DMS153 (cell line): ENCODE data around the gene RLN3.

Source experiments
- DNase-seq: peaks from one replicate; lab custom pipeline; 2025; lab: John Stamatoyannopoulos, UW

RLN3 gene

DNA sequence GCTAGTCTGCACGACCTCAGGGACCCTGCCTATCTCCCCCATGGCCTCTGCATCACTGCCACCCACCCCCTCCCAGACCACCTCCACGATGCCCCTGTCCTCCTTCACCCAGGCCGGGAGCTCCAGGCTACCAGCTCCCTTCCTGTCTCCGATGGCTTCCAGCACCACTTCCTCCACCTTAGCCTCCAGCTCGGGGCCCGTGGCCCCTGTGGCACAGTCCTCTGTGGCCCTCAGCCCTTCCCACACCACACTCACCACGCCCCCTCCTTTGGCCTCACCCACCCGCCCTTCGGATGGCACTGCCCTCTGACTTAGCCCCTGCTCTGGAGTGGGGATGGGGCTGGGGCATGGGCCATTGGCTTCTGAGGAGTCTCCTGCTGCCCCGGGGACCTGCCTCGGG, 26.8 kb downstream of the RLN3 start:
- no peak for DNase-seq

DNA sequence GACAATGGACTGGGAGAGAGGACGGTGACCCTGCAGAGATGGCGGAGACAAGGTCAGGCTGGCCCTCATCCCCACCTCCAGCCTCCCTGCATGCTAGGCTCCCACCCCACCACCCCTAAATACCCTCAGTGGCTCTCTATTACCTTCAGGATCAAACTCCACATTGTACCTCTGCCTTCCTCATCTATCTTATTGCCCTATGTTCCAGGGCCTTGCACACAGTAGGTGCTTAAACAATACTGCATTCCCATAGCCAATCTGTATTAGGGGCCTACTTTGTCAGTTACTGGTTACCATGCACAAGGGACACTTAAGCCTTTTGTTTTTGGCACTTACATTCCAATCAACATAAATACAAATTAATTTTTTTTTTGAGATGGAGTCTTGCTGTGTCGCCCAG, 27.4 kb downstream of the RLN3 start:
- no peak for DNase-seq

DNA sequence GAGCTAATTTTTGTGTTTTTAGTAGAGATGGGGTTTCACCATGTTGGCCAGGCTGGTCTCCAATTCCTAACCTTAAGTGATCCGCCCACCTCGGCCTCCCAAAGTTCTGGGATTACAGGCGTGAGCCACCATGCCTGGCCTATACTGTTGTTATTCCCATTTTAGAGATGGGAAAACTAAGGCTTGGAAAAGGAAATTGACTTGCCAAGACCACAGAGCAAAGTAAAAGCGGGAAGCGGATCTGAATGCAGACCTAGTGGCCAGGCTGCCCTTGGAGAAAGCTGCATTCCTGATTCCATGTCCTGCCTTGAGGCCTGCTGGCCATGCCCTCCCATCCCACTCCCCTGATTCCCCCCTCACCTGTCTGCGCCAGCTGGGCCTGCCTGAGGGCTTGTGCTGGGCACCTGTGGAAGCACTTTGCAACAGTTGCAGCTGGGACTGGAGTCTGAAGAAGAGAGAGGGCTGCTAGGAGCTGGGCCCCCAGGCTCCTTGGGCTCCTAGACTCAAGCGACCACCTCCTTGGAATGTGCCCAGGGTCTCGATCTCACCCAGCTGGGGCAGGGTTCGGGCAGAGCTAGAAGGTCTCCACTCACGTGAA, 28.2 kb downstream of the RLN3 start:
- DNase-seq: no peak

DNA sequence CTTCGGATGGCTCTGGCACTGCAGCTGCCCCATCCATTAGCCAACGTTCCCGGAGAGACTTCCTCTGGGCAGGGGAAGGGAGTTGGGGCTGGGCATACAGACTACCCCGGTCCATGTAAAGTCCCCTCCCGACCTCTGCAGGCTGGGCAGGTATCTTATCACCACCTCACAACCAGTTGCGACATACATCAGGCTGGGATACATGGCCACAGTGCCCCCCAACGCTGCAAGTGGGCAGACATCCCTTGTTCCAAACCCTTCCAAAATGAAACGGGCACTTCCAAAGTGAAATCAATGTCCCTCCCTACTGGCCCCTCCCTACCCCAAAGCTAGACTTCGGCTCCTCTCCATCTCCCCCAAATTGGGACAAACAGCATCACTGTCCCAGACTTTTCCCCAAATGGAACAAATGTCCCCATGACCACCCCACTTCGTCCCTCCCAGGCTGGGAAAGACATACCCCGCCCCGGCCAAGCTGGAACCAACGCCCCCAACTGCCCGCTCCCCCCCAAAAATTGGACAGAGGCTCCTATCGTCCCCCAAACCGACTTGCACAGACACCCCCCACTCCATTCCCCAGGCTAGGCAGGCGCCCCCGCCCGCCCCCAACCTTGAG, 28.9 kb downstream of the RLN3 start:
- DNase-seq: no peak

DNA sequence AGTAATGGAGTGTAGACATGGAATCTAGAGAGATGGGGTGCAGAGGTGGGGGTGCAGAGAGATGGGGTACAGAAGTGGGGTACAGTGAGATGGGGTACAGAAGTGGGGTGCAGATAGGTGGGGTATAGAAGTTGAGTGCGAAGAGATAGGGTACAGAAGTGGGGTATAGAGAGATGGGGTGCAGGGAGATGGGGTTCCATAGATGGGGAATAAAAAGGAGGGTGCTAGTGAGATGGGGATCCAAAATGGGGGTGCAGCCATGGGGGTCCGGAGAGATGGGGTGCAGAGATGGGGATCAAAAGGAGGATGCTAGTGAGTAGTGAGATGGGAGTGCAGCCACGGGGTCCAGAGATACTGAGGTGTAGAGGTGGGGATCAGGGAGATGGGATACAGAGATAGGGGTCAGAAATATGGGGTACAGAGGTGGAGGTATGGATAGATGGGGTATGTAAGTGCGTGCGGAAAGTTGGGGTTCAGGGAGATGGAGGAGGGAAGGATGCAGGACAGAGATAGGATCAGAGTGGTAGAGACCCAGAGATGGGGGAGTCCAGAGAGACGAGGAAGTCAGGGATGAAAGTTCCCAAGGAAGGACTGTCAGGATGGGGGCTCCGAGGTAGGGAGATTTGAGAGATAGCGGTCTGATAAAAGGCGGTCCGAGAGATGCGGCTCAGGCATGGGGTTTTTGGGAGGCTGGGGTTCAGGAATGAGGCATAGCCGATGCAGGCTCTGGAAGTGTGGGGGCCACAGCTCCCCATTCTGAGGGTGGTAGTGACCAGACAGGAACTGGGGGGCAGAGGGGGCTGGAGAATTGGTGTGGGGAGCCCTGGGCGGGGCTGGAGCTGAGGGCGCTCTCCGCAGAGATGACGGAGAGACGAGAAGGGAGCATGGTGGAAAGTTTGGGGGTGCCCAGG, 30.5 kb downstream of the RLN3 start:
- DNase-seq: no peak

DNA sequence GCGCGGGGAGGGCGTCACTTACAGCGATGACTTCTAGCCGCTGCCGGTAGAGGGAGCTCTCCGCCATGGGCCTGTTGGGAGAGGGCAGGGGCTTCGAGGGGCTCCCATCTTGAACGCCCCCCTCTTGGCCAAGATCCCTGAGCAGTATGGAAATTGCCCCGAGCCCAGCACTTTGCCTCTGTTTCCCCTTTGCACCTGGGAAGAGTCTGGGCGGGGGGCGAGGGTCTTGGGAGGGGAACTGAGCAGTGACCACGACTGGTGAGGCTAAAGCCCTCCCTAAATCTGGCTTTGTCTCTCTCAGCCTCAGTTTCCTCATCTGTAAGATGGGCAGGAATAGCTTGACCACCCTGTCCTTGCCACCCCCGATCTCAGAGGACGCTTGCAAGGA, 31.1 kb downstream of the RLN3 start:
- DNase-seq: no peak

DNA sequence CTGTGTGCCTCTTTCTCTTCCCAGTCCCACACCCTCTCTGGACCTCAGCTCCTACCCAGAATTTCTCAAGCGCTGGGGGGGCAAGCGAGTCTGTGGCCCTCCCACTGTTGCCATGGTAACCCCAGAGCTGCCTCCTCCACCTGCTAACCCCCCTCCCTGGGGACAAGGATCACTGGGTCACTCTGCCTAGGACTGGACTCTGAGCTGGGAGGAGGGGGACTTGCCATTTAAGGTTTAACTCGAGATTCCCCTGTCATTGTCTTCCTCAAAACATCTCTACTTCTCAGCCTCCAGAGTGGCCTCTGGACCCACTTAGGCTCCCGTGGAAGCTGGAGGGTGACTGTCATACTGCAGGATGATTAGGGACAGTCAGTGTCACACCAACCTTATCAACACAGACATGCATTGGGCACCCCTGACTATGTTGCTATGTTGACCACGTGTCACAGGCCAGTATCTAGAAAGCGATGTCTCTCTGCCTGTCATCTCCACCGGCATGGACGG, 31.8 kb downstream of the RLN3 start:
- DNase-seq: no peak

DNA sequence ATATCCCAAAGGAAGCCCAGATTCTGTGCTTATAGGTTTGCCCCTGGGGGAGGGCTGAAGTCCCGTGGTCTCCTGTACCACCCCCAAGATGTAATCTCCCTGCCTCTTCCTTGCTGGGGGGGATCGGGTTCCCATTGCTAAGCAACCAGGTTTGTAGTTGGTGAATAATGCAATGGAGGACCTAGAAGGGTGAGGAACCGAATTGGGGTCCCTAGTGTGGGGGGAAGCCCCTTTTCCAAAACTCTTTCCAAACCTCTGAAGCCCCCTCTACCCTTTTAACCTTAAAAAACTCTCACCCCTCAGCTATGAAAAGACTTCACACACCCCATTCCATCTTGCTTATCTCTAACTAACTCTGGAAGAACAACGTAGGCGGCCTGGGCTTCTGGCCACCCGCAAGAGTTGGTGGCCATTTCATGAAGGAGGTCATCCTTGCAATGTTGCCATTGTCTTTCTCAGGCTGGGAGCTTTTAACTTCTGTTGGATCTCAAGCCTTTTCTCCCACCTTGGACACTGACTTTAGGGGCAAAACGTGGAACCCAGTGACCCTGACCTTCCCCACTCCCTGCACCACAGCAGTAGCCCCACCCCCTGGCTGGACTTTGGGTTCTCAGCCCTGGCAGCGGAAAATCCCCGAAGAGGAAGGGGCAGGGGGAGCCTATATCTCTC, 33.3 kb downstream of the RLN3 start:
- no peak for DNase-seq

DNA sequence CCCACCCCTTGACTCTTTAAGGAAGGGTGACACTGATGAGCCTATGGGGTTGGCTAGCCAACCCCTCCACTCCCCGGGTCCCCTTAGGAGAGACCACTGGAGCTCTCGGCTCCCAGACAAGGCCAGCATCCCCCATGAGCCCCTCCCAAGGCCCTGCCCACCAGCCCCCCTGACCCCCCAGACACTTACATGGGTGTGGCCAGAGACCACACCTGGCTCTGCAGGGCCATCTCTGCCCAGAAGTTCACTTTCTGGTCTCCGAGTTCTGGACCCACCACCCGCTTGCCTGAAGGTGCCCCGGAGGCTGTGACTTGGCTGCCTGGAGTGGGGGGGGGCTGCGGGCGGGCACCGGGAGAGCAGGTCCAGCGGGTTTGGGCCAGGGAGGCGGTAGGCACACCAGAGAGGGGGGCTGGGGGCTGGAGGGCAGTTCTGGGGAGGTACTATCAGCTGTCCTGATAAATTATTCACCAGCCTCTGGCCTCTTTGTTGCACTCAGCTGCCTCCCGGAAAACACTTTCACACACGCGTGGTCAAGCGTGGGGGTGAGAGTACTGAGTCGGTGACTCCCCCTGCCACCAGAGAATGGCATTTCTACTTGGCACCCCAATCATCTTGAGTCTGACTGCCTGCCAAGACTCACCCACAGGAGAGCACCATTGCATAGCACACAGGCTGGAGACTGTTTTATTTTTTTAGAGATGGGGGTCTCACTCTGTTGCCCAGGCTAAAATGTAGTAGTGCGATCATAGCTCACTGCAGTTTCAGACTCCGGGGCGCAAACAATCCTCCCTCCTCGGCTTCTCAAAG, 34.0 kb downstream of the RLN3 start, which contains the start of gene PALM3:
PALM3 (minus strand) TSS at position 326 of the 807 bp plus-strand sequence; CDS start at position 230, 96 bp downstream.
- DNase-seq: no peak

DNA sequence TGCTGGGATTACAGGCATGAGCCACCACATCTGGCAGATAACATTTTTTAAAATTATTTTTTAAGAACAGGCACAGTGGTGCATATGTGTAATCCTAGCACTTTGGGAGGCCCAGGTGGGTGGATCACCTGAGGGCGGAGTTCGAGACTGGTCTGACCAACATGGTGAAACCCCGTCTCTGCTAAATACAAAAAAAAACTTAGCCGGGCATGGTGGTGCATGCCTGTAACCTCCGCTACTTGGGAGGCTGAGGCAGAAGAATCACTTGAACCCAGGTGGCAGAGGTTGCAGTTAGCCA, 34.6 kb downstream of the RLN3 start:
- no peak for DNase-seq

DNA sequence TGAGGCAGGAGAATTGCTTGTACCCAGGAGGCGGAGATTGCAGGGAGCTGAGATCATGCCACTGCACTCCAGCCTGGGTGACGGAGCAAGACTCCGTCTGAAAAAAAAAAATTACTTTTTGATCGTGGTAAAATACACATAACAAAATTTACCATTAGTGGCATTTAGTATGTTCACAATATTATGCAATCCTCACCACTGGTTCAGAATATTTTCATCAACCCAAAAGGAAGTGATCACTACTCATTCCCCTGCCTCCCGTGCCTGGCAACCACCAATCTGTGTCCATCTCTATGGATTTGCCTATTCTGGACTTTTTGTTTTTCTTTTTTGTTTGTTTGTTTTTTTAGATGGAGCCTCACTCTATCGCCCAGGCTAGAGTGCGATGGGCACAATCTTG, 35.2 kb downstream of the RLN3 start:
- no peak for DNase-seq

DNA sequence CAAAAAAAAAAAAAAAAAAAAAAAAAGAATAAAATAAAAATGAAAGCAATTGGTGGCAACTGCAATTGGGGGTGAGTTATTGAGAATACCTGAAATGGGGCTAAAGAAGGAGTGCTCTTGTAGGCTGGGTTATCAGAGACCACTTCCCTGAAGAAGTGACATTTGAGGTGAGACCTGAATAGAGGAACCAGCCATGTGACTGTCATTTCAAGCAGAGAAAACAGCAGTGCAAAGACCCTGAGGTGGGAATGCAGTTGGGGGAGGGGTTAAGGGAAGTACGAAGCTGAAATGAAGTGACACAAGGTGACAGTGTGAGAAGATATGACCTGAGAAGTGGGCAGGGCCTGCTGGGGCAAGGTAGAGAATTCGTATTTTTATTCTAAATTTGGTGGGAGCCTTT, 38.2 kb downstream of the RLN3 start:
- no peak for DNase-seq

DNA sequence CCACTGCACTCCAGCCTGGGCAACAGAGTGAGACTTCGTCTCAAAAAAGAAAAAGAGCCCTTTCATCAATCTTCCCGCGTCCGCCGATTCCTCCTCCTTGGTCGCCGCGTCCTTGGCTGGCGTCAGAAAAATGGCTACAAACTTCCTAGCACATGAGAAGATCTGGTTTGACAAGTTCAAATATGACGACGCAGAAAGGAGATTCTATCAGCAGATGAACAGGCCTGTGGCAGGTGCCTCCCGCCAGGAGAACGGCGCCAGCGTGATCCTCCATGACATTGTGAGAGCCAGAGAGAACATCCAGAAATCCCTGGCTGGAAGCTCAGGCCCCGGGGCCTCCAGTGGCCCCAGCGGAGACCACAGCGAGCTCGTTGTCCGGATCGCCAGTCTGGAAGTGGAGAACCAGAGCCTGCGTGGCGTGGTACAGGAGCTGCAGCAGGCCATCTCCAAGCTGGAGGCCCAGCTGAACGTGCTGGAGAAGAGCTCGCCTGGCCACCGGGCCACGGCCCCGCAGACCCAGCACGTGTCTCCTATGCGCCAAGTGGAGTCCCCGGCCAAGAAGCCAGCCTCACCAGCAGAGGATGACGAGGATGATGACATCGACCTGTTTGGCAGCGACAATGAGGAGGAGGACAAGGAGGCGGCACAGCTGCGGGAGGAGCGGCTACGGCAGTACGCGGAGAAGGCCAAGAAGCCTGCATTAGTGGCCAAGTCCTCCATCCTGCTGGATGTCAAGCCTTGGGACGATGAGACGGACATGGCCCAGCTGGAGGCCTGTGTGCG, 42.5 kb downstream of the RLN3 start:
- DNase-seq: no peak

DNA sequence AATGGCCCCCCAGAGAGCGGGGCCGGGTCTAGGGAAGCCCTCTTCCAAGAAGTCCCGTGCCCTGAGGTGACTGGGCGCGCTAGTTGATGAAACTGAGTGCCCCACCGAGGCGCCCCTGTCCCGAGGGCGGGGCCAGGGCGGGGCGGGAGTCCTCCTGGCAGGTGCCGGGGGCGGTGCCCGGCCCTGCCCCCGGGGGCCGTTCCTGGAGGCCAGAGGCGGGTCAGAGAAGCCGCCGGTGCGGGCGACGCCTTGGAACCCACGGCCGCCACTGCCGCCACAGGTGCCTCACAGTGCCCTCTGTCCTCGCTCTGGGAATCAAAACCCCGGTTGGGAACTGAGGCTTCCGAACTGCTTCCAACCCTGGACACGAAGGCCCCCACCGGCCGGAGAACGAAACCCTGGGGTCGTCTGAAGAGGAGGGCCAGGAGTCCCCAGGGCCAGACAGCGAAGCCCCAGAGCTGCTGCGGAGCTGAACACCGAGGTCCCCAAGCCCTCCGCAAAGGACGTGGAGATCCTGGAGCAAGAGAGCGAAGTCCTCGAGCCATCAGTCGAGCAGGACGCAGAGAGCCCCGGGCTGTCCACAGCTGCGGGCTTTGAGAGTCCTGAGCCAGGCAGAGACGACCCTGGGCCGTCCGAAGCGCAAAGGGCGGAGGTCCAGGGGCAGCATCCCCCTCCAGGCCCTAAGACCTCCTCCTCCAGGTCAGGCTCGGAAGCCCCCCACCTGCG, 44.8 kb downstream of the RLN3 start, which contains the start of gene MISP3:
MISP3 (plus strand) TSS at position 252 of the 726 bp plus-strand sequence. CDS start 524 bp downstream, outside the sequence.
- DNase-seq: peak; percentile 44

DNA sequence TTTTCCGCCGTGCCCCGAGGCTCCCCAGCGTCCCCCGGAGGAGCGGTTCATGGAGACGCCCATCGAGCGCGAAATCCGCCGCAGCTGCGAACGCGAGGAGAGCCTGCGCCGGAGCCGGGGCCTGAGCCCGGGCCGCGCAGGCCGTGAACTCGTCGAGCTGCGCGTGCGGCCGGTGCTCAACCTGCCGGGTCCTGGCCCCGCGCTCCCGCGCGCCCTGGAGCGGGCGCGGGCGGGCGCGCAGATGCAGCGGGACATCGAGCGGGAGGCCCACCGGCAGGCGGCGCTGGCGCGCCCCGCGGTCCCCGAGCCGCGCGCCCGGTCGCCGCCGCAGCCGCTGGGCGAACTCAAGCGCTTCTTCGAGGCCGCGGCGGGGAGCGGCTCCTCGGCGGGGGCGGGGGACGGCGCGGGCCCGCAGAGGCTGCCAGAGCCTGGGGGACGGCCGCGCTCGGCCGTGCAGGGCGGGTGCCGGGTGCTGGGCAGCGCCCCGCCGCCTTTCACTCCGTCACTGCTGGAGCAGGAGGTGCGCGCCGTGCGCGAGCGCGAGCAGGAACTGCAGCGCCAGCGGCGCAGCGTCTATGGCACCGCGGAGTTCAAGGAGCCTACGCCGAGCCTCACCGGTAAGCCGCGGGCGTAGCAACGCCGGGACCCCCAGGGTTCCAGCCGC, 45.4 kb downstream of the RLN3 start:
- peak; percentile 50 for DNase-seq

DNA sequence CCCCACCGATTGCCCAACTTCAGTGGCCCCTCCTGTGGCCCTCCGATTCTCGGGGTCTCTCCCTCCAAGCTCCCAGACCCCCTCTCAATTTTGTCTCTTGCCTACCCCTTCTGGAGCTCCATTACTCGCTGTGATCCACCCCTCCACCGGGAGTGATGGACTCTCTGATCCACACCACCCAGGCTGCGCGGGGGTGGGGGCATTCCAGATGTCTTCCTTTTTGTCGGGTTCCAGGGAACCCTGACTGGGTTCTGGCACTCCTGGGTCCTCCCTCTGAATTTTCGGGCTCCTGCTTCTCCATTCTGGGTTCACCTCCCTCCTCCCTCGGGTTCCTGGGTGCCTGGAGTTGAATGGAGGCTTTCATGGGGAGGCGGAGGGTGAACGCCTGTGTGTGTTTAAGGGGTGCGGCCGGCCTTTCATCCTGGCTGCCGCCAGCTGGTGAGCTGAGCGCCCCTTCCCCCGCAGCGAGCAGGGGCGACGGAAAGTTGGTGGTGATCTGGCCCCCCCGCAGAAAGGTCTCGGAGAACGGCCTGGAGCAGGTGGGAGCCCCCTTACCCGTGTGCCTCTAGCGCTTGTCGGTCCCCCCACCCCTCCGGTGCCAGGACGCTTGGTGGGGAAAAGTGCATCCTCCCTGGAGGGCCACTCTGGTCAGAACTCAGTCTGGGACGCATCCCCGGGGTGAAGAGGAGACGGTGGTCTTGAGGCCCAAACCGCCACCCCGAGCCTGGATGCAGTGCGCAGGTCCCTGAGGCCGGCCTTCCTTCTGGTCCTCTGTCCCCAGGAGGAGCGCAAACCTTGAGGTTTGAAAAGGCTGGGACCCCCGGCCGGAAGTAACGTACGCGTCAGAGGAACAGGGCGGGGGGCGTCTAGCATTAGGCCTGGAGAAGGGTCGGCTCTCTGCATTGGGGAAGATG, 46.2 kb downstream of the RLN3 start:
- DNase-seq: no peak

DNA sequence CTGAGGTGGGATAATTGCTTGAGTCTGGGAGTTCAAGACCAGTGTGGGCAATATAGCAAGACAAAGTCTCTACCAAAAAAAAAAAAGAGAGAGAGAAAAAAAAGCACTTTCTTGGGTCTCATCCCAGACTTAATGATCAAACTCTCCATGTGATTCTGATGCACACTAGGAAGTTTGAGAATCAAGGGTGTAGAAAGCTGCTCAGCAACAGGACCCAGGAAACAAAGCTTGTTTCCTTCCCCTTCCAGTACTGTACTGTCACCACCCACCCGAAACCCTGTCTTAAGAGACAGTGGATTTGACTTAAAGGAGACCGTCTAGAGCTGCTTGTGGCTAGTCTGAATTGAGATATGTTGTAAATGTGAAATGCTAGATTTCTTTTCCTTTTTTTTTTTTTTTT, 50.5 kb downstream of the RLN3 start:
- no peak for DNase-seq
